CD1c-positive myeloid dendritic cell (primary cell): ENCODE results near the gene SEC31B.
A peak's percentile ranks its signal among the peaks of the same experiment; 100 is the strongest.

ENCODE experiments used
- DNase-seq: peaks from one replicate; pipeline ENCODE4 v3.0.0-alpha.2; 2016; ENCODE audit errors: extremely low spot score

The SEC31B gene, protein sequence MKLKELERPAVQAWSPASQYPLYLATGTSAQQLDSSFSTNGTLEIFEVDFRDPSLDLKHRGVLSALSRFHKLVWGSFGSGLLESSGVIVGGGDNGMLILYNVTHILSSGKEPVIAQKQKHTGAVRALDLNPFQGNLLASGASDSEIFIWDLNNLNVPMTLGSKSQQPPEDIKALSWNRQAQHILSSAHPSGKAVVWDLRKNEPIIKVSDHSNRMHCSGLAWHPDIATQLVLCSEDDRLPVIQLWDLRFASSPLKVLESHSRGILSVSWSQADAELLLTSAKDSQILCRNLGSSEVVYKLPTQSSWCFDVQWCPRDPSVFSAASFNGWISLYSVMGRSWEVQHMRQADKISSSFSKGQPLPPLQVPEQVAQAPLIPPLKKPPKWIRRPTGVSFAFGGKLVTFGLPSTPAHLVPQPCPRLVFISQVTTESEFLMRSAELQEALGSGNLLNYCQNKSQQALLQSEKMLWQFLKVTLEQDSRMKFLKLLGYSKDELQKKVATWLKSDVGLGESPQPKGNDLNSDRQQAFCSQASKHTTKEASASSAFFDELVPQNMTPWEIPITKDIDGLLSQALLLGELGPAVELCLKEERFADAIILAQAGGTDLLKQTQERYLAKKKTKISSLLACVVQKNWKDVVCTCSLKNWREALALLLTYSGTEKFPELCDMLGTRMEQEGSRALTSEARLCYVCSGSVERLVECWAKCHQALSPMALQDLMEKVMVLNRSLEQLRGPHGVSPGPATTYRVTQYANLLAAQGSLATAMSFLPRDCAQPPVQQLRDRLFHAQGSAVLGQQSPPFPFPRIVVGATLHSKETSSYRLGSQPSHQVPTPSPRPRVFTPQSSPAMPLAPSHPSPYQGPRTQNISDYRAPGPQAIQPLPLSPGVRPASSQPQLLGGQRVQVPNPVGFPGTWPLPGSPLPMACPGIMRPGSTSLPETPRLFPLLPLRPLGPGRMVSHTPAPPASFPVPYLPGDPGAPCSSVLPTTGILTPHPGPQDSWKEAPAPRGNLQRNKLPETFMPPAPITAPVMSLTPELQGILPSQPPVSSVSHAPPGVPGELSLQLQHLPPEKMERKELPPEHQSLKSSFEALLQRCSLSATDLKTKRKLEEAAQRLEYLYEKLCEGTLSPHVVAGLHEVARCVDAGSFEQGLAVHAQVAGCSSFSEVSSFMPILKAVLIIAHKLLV

DNA sequence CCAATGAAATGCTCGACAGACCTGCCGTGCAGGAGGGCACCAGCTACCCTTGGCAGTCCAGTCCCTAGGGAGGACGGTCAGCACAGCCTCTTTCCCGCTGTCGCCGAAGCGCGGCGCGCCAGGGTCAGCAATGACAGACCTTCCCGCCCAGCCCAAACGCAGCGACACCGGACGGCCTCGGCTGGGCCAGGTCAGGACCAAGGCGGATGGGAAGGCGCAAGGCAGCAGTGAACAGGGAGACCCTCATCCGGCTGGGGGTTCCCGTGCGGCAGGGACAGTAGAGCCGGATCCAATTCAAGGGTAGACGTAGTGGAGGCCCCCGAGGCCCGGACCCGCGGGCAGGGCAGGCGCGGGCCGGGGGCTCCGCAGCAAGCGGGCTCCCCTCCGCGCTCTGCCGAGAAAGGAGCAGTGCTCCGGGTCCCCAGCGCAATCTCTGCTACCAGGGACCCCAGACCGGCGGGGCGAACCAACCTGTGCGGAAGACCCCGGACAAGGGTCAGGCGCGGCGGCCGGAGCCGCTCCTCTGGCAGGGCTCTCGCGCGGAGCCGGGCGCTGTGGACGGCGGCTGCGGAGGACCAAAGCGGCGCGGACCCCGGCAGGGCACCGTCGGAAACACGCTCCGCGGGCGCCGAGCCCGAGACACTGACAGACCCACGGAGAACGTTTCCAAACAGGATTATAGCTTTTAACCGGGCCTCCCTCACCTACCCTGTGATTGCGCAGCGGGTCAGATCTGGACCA, at the start of gene SEC31B:
Gene SEC31B, minus strand, starts transcription at position 551 of the 741 bp plus-strand sequence. CDS start 2,909 bp downstream, outside the sequence.
- DNase-seq: no peak

DNA sequence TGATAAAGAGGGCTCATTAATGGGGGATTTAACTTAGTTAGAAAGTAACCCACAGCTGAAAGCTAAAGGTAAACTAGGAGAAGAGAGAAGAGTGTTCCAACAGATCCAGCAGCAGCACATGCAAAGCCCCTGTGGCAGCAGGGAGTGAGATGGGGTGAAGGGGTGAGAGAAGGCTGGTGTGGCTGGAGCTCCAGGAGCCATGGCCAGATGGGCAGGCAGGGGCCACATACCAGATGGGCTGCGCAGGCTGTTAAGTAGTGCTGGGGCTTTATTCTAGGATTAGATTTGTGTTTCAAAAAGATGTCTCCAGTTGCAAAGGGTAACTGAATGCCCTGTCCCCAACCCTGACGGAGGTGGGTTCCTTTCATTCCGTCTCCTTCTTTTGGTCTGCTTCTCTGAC, 49.3 kb upstream of the SEC31B start:
- DNase-seq: no peak

DNA sequence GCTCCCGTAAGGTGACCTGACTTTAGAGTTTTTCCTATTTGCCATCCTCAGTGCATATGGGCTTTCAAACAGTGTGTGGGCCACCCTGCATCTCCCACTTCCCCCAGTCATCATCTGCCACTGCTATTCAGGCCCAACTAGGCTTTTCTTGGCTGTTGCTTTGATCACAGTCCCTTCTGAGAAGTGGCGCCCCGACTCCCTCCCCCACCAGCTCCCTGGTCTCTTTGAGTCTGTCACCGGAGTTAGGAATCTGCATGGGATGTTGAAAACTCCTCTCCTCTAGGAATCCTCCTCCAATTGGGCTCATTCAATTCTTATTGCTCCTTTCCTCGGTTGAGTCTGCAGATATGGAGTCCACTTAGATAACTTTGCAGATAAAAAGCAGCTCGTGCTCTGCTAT, 48.2 kb upstream of the SEC31B start:
- no peak for DNase-seq

DNA sequence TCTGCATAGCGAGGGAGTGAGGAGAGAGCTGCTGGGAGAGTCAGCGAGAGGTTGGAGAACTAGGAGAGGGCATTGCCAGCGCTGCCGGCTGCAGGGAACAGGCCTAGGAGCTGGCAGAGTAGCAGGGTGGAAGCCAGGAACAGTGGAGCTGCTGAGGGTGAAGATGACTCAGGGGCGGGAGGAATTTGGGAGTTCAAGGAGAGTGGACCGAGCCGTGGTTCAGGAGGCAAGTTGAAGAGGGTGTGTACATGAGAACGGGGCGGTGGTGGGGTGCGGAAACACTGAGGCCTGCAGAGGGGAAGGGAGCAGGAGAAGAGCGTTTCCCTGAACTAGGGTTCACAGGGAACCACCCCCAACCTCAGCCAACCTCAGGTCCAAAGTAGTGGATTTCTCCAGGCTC, 47.6 kb upstream of the SEC31B start:
- DNase-seq: no peak

DNA sequence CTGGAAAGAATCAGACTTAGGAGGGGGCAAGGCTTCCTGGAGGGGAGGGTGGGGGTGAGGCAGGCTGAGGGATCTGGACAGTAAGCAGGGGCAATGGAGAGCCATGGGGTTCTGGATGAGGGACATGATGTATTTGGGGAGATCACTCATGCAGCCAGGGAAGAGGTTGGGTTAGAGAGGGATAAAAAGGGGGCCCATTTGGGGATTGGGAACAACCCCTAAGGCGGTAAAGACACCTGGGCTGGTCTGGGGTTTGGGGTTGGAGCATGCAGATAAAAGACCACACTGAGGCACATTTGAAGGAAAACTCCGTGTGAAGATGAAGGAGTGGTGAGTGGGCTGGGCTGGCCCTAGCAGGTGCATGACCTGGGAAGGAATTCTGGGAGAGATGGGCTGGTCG, 46.9 kb upstream of the SEC31B start:
- DNase-seq: no peak

DNA sequence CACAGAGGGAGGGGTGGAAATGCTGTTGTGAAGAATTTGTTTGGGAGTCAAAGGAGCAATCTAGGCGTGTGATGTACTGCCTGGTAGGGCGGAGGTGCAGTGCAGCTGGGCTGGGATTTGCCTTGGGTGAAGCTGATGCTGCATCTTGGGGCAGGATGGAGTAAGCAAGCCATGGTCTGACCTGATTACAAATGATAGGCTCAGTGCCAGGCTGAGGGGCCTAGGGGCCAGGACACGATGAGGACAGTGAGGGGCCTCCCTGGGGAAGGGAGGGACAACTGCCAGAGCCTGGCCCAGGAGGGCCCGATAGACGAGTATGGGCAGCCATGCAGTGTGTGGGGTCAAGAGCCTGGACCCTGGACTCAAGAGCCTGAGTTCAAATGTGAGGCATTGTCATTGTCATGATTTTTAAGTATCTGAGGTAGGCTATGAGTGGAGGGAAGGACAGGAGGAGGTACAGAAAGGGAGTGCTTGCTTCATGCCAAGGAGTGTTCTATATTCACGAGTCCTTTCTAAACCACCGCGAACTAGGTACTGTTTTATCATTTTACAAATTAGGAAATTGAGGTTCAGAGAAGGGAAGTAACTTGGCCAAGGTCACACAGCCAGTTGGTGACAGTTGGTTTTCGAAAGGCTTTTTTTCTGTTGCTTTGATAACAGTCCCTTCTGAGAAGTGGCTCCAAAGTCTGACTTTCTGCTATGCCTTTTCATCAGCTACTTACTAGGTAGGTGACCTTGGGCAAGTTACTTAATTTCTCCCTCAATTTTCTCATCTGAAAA, 45.7 kb upstream of the SEC31B start:
- no peak for DNase-seq

DNA sequence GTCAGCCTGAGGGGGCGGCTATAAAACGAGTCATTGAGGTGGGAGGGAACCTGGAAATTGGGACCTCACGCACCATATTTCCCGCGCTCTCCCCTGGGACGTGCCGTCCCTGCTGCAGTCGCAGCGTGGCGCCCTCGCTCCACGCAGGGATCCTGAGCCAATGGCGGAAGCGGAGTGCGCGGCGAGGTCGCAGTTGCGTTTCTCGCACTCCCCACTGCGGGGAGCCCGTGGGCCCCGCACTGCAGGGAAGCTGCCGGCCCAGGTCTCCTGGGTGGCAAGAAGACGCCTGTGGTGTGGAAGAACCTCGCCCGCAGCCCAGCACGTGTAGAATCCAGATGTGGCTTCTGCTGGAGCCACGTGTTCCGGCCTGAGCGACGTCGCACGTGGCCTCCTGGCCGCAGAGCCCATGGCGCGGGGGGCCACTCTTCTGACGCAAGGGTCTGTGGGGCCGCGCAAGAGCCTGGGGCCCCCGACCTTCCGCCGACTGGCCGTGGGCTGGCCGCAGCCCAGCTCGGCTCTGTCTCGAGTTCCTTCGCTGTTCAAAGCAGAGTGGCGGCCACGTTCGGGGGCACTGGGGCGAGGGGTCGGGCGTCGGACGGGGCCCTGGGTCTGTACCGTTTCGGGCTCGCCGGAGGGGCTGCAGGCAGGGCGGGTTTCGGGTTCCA, 42.5 kb upstream of the SEC31B start:
- peak; percentile 90 for DNase-seq

DNA sequence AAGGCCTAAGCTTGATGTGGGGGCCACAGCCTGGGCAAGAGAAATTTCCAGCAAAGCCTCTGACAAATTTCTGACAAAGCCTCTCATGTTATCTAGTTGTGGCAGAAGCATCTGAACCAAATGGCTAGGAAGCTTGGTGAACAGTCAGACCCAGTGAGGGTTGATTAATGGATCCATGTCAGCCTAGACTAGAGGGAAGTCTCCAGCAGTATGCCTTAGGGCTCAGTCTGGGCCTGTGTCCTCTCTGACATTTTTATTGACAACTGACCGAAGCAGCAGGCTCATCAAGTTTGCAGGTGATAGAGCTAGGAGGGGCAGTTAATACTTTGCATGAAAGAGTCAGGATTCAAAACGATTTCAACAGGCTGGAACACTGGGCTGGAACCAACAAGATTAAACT, 41.3 kb upstream of the SEC31B start:
- no peak for DNase-seq

DNA sequence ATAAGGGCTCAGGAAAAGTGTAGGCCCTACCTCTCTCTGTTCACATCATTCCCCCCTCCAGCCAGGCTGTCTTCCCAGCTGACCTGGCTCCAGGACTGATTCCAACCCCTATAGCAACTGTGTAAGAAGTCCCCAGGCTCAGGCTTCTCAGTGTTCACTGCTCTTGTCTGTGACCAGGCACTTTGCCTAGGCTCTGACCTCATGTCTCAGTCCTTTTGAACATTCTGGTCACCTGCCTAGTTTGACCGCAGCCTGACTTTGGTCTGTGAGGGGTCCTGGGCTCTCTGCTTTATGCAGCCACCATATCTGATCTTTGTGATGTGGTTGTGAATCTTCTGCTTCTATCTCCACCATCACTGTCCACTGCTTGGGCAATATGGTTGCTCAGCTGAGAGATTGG, 40.6 kb upstream of the SEC31B start:
- DNase-seq: no peak

DNA sequence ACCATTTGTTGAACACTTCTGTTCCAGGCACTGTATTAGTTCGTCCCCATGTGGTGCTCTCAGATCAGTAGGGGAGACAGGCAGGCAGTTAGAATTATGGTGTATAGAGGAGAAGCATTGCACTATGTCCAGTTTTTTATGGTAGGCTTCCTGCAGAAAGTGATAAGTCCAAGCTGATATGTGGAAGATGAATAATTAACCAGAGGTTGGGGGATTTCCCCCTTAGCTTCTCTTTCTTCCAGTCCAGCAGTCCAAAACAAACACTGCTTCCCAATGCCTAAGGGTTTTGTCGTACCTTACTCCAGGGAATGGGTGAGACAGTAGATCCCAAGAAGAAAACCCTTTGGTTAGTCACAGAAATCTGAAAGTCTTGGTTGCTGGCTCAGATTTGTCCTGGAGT, 35.2 kb upstream of the SEC31B start:
- DNase-seq: no peak

DNA sequence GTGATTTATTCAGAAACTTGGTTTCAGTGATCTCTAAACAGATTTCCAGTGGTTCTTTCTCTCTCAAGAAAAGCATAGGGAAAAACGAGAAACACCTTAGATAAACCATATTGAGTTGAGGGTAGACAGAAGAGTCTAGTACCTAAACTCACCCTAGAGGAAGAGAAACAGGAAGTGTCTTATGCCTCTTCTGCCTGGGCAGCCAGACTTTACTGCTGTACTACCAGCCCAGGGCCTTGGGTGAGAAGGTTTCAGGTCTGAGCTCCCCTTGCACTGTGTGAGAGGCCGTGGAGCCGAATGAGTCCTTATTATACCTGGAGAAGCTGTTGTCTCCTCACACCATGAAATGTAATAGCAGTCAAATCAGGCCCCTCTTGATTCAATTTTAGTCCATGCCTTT, 34.3 kb upstream of the SEC31B start:
- DNase-seq: no peak

DNA sequence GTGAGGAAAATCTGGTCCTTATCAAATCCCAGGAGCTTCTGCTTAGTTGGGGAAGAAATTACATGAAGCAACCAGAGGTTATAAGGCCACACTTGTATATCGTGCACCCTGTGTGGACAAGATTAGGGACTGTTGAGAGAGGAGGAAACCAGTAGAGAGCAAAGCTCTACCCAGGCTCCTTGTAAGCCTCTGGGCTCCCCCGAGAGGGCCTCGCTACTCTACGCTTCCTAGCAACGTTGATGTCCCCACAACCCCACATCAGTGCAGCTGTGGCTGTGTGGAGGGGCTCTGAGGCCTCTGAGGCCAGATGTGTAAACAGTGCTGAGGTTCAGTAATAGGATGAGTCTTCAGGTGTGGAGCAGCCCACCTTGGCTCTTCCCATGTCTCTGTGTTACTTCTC, 32.1 kb upstream of the SEC31B start:
- DNase-seq: no peak

DNA sequence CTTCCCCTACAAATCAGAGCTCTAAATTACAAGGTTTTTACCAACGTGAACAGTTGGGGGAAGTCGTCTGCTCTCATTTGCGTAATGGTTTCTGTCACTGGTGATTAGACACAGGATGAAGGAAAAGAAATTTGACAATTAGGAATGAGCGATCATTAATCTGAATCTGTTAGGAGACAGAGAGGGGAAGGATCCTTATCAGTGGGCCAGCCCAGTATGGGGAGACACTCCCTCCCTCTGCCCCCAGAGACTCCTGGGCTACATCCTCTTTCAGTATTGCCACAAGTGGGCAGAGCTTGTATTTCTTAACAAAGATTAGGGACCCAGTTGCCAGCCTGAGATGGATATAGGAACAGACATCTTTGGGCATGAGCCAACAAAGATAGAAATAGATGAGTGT, 31.5 kb upstream of the SEC31B start:
- peak; percentile 71 for DNase-seq

DNA sequence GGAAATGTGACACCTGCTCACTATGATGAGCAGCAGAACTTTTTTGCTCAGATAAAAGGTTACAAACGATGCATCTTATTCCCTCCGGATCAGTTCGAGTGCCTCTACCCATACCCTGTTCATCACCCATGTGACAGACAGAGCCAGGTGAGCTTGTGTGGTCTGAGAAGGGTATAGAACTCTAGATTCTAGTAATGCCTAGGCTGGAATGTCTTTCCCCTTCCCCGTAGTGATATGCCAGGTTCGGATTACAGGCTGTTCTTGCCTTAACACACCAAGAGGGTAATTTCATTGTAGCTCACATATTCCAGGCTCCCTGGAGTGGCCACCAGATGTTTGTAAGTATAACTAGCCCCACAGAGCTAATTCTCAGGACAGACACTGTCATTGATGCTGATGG, 25.3 kb upstream of the SEC31B start:
- no peak for DNase-seq

DNA sequence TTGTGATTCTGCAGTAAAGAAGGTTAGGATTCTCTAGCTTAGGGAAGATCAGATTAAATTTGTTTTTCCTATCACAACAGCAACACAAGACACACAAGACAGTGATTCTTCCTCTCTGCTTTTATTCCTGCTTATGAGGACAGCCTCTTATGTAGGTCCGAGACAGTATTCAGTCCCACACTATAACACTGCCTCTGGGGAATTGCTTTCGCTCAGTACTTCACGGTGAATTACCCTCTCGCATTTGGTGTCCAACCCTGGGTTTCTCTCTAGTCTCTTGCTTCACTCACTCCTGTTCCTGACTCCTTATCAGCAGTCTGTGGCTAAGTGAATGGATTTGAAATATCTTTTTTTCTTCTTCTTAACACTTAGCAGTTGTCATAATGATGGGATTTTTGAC, 17.8 kb upstream of the SEC31B start:
- DNase-seq: no peak

DNA sequence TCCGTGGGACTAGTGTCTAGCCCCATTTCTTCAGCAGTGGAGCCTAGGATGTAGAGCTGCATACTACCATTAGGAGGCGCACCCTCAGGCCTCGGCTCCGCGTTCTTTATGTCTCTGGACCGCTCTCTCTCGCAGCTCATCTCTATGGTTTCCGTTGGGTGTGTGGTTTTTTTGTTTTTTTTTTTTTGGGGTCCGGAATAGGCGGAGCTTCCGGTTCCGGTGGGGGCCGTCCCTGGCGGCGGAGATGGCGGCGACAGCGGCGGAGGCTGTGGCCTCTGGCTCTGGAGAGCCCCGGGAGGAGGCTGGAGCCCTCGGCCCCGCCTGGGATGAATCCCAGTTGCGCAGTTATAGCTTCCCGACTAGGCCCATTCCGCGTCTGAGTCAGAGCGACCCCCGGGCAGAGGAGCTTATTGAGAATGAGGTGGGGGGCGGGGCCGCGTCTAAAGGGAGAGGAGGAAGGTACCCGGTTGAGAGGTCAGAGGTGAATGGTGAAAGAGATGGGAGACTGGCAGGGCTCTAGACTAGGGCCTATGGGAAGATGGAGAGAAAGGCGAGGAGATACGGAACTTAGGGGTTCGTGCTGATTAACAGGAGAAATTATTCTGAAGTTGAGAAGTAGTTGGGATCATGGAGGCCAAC, 16.2 kb upstream of the SEC31B start, which contains the start of gene HIF1AN:
Gene HIF1AN, plus strand, starts transcription at position 229 of the 639 bp plus-strand sequence. Its CDS starts 16 bp downstream, at position 245.
- DNase-seq: peak; percentile 97

DNA sequence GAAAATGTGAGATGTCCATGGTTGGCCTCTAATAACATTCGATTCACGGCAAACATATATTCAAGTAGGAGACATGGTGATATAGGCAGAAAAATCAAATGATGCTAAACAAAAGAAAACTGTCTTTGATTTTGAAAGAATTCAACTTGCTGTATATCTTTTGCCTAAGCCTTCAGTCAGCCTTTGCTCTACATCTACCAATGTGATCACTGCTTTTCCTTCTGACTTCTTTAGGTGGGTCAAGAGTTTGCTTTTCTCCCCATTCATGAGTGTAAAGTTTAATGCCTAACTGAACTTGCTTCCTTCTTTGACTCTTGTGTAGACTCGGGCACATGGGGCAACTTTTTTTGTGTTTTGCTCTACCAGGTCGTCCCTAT, 15.7 kb upstream of the SEC31B start:
- no peak for DNase-seq

DNA sequence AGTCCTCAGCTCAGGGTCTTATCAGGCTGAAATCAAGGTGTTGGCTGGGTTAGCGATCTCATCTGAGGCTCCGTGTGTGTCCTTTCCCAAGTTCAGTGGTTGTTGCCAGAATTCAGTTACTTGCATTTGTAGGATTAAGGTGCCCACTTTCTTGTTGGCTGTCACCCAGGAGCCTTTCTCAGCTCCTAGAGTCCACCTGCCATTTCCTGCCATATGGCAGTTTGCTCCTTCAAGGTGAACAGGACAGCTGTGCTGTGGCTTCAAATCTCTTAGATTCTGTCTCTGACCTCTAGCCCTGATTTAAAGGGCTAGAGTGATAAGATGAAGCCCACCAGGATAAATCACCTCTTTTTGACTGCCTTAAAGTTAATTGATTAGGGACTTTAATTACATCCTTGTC, 15.1 kb upstream of the SEC31B start:
- DNase-seq: no peak

DNA sequence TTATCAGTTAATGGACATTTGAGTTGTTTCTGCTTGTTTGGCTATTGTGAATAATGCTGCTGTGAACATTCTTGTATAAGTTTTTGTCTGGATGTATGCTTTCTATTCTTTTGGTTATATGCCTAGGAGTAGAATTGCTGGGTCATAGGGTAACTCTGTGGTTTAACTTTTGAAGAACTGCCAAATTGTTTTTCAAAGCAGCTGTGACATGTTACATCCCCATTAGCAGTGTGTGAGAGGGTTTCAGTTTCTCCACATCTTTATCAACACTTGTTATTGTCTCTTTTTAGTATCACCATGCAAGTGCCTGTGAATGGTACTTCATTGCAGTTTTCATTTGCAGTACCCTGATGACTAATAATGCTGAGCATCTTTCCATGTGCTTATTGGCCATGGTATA, 12.1 kb upstream of the SEC31B start:
- no peak for DNase-seq
